SK-N-SH (cell line): ENCODE results near the gene STPG1.

ENCODE experiments used
- CHD2 ChIP-seq: fragments of 150-350 bp; IDR thresholded peaks from 2 replicates; pipeline ENCODE4 v1.6.1; 2018; ENCODE audit warnings: low read length; ENCODE audit not compliant: partially characterized antibody
- EP300 ChIP-seq, 2 experiments: IDR thresholded peaks; 2 replicates each; pipeline versions ENCODE4 v1.4.0 to v1.6.1; 2012; ENCODE audit warnings: borderline replicate concordance in 1 of 2, low read depth in 1 of 2, low read length in 1 of 2
- EZH2phosphoT487 ChIP-seq: fragments of 200-600 bp; sonication (generic); IDR thresholded peaks from 2 replicates; pipeline ENCODE4 v1.6.1; 2017; ENCODE audit warnings: low read depth, mixed run types, mild to moderate bottlenecking, antibody characterized with exemption, moderate library complexity, borderline replicate concordance
- FOXJ3 ChIP-seq: sonication (generic); formaldehyde crosslinking; IDR thresholded peaks from 2 replicates; pipeline ENCODE4 v1.5.1; 2020; ENCODE audit warnings: mild to moderate bottlenecking, missing genetic modification reagents
- FOXM1 ChIP-seq: IDR thresholded peaks from 2 replicates; pipeline ENCODE4 v1.4.0; 2012; ENCODE audit warnings: low read depth, mild to moderate bottlenecking
- MXI1 ChIP-seq: IDR thresholded peaks from 2 replicates; pipeline ENCODE4 v1.6.1; 2012; ENCODE audit warnings: mild to moderate bottlenecking, low read depth, low read length, improper control_type of control experiment
- NFIC ChIP-seq: IDR thresholded peaks from 2 replicates; pipeline ENCODE4 v1.4.0; 2012; ENCODE audit warnings: borderline replicate concordance
- POLR2AphosphoS5 ChIP-seq: IDR thresholded peaks from 2 replicates; pipeline ENCODE4 v1.6.1; 2012; ENCODE audit warnings: low read depth, low read length
- RAD21 ChIP-seq: IDR thresholded peaks from 2 replicates; pipeline ENCODE4 v1.6.1; 2012; ENCODE audit warnings: mild to moderate bottlenecking, low read length
- TAF1 ChIP-seq: IDR thresholded peaks from 2 replicates; pipeline ENCODE4 v1.6.1; 2012; ENCODE audit warnings: low read depth, mild to moderate bottlenecking, low read length, moderate library complexity, borderline replicate concordance
- TF ChIP-seq, protein P1 (sequence below): fragments of 150-350 bp; IDR thresholded peaks from 2 replicates; pipeline ENCODE4 v1.6.1; 2017; ENCODE audit warnings: antibody characterized with exemption, low read length, low read depth, borderline replicate concordance
- TF ChIP-seq, protein P2 (sequence below): fragments of 200-600 bp; sonication (generic); IDR thresholded peaks from 2 replicates; pipeline ENCODE4 v1.6.1; 2017; ENCODE audit warnings: antibody characterized with exemption, mild to moderate bottlenecking, moderate library complexity
- TF ChIP-seq, protein P3 (sequence below): IDR thresholded peaks from 2 replicates; pipeline ENCODE4 v1.6.1; 2012; ENCODE audit warnings: mild to moderate bottlenecking, low read depth, low read length, moderate library complexity

DNA sequence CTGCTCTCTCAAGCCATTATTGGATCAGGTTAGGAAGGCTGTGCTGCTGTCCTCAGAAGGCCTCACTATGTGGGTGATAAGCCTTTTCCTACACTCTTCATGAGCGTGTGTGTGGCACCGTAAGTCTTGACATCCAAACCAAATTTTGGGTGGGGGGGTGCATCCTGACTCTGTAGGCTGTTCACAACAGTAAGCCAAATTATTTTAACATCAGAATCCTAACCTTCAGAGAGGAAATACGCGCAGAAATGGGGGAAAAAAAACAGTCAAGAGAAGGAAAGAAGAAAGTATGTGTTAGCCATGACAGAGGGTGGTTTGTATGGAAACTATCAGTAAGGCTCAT lies 21.0 kb downstream of the STPG1 start:
- TF ChIP-seq, protein P1, sequence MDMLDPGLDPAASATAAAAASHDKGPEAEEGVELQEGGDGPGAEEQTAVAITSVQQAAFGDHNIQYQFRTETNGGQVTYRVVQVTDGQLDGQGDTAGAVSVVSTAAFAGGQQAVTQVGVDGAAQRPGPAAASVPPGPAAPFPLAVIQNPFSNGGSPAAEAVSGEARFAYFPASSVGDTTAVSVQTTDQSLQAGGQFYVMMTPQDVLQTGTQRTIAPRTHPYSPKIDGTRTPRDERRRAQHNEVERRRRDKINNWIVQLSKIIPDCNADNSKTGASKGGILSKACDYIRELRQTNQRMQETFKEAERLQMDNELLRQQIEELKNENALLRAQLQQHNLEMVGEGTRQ = no peak
- TF ChIP-seq, protein P2, sequence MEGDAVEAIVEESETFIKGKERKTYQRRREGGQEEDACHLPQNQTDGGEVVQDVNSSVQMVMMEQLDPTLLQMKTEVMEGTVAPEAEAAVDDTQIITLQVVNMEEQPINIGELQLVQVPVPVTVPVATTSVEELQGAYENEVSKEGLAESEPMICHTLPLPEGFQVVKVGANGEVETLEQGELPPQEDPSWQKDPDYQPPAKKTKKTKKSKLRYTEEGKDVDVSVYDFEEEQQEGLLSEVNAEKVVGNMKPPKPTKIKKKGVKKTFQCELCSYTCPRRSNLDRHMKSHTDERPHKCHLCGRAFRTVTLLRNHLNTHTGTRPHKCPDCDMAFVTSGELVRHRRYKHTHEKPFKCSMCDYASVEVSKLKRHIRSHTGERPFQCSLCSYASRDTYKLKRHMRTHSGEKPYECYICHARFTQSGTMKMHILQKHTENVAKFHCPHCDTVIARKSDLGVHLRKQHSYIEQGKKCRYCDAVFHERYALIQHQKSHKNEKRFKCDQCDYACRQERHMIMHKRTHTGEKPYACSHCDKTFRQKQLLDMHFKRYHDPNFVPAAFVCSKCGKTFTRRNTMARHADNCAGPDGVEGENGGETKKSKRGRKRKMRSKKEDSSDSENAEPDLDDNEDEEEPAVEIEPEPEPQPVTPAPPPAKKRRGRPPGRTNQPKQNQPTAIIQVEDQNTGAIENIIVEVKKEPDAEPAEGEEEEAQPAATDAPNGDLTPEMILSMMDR = no peak
- TF ChIP-seq TAF1 = no peak
- no peak for TF ChIP-seq CHD2
- TF ChIP-seq RAD21 = no peak
- TF ChIP-seq NFIC = no peak
- no peak for TF ChIP-seq FOXJ3 (CRISPR knock-in tag)
- no peak for TF ChIP-seq EZH2phosphoT487
- TF ChIP-seq, protein P3, sequence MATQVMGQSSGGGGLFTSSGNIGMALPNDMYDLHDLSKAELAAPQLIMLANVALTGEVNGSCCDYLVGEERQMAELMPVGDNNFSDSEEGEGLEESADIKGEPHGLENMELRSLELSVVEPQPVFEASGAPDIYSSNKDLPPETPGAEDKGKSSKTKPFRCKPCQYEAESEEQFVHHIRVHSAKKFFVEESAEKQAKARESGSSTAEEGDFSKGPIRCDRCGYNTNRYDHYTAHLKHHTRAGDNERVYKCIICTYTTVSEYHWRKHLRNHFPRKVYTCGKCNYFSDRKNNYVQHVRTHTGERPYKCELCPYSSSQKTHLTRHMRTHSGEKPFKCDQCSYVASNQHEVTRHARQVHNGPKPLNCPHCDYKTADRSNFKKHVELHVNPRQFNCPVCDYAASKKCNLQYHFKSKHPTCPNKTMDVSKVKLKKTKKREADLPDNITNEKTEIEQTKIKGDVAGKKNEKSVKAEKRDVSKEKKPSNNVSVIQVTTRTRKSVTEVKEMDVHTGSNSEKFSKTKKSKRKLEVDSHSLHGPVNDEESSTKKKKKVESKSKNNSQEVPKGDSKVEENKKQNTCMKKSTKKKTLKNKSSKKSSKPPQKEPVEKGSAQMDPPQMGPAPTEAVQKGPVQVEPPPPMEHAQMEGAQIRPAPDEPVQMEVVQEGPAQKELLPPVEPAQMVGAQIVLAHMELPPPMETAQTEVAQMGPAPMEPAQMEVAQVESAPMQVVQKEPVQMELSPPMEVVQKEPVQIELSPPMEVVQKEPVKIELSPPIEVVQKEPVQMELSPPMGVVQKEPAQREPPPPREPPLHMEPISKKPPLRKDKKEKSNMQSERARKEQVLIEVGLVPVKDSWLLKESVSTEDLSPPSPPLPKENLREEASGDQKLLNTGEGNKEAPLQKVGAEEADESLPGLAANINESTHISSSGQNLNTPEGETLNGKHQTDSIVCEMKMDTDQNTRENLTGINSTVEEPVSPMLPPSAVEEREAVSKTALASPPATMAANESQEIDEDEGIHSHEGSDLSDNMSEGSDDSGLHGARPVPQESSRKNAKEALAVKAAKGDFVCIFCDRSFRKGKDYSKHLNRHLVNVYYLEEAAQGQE = no peak
- no peak for TF ChIP-seq POLR2AphosphoS5
- TF ChIP-seq EP300 (IDR thresholded peaks at IDR 0.05; ENCODE audit: borderline replicate concordance in 1 of 2, low read depth in 1 of 2, low read length in 1 of 2) = no peak
- no peak for TF ChIP-seq FOXM1
- TF ChIP-seq MXI1 = no peak
